Body of pancreas (tissue), 4 donors: Measurements from ENCODE around the gene MFSD6L.

Source experiments
- CTCF ChIP-seq, 7 experiments: fragments of 450-650 bp in 4 of 7; fragments of 200-600 bp in 3 of 7; sonication (generic) in 3 of 7; IDR thresholded peaks; one replicate each; pipeline ENCODE4 v1.5.1; 2016 to 2019; ENCODE audit warnings: antibody characterized with exemption in 7 of 7
- POLR2A ChIP-seq, 3 donors: fragments of 450-650 bp; IDR thresholded peaks; one replicate each; pipeline ENCODE4 v1.6.1; 2016; ENCODE audit warnings: antibody characterized with exemption in 3 of 3, mild to moderate bottlenecking in 2 of 3

DNA sequence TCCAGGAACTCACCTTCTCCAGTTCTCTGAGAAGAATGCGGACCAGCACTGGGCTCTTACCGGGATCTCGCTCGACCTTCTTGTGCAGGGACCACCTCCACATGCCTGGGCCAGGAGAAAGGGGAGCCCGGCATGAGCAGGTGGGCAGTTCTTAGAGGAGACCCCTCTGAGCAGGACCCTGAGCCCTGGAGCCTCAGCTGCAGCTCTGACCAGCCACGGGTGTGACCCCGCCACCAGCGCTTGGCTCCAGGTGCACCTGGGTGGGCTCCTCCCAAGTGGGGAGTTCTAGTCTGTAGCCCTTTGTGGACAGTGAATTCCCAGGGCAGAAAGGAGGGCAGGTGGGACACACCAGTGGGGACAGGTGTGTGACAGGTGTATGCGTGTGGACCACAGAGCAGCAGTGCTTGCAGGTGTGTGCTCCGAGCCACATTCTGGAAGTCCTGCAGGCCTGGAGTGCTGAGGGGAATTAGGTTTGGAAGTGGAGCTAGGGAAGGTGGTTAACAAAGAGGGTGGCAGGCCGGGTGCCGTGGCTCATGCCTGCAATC is 39.5 kb upstream of the MFSD6L start:
- TF ChIP-seq CTCF (IDR thresholded peaks at IDR 0.05) (no peak), POLR2A (IDR thresholded peaks at IDR 0.05) (no peak)
